Stromal cell of bone marrow (primary cell): ENCODE measurements around the gene PRAMEF25.
"Not testable (repeated sequence)": the region's sequence is repeated elsewhere in the genome, so short reads cannot be mapped to it uniquely, and the experiment has no call there.

ENCODE experiments used
- DNase-seq: peaks from one replicate; pipeline ENCODE4 v3.0.0-alpha.2; 2012; ENCODE audit warnings: low read depth

Gene PRAMEF25

DNA sequence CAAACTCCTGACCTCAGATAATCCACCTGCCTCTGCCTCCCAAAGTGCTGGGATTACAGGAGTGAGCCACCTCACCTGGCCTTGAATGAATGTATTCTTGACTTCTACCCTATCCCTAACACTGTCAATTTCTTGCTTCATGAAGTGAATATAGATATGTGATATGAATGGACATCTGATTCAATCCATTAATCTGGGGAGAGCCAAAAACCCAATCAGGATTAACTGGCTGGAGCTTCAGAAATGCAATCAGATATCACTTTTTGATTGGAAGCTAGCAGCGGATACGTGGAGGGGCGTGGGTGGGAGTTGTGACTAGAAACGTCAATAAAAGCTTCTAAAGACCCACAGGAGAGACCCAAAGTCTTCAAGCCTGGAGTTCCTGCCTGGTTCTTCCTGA lies at the start of gene PRAMEF25:
PRAMEF25 (plus strand) TSS at position 301 of the 400 bp plus-strand sequence. CDS start 2,920 bp downstream, outside the sequence.
- DNase-seq, result not testable (repeated sequence)

DNA sequence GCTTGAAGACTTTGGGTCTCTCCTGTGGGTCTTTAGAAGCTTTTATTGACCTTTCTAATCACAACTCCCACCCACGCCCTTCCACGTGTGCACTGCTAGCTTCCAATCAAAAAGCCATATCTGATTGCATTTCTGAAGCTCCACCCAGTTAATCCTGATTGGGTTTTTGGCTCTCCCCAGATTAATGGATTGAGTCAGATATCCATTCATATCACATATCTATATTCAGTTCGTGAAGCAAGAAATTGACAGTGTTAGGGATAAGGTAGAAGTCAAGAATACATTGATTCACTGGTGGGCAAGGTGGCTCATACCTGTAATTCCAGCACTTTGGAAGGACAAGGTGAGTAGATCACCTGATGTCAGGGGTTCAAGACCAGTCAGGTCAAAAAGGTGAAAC lies 14.1 kb upstream of the PRAMEF25 start, which contains the start of gene PRAMEF27:
PRAMEF27 (minus strand) TSS at position 101 of the 400 bp plus-strand sequence. CDS start 2,916 bp downstream, outside the sequence.
- DNase-seq, result not testable (repeated sequence)

DNA sequence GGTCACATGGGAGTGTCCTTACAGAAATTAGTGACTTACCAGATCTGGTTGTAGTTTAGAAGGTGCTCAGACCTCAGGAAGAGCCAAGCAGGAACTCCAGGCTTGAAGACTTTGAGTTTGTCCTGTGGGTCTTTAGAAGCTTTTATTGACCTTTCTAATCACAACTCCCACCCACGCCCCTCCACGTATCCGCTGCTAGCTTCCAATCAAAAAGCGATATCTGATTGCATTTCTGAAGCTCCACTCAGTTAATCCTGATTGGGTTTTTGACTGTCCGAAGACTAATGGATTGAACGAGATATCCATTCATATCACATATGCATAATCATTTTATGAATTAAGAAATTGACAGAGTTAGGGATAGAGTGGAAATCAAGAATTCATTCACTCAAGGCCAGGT lies 46.2 kb downstream of the PRAMEF25 start, which contains the start of gene HNRNPCL2:
HNRNPCL2 (minus strand) TSS at position 101 of the 400 bp plus-strand sequence. CDS start 454 bp downstream, outside the sequence.
- DNase-seq, result not testable (repeated sequence)
